22Rv1 (cell line): ENCODE results near the gene RAB14.

ENCODE experiments used
- CTCF ChIP-seq: fragments of 450-650 bp; IDR thresholded peaks from 2 replicates; pipeline ENCODE4 v1.5.1; 2017; ENCODE audit warnings: mild to moderate bottlenecking
- ZFX ChIP-seq: fragments of 450-650 bp; IDR thresholded peaks from 2 replicates; pipeline ENCODE4 v1.6.1; 2017; ENCODE audit warnings: antibody characterized with exemption, borderline replicate concordance

DNA sequence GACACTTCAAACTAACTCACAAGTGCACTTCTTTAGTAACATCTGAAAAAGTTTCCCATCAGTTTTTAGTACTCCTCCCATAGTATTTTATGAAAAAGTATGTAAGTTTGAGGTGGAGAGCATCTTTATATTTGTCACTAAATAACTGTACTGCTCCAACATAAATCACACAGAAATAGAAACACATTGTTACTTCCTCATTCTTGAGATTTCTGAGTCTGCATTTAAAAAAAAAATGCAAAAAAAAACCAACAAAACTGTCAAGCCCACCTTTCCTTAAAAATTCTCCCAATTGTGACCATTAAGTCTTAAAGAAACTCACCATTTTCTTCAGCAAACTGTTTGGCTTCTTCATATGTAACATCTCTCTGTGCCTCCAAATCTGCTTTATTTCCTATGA, 18.7 kb downstream of the RAB14 start:
- TF ChIP-seq ZFX (no peak), CTCF (no peak)
